ENCODE data around the gene IMMP2L.

DNA sequence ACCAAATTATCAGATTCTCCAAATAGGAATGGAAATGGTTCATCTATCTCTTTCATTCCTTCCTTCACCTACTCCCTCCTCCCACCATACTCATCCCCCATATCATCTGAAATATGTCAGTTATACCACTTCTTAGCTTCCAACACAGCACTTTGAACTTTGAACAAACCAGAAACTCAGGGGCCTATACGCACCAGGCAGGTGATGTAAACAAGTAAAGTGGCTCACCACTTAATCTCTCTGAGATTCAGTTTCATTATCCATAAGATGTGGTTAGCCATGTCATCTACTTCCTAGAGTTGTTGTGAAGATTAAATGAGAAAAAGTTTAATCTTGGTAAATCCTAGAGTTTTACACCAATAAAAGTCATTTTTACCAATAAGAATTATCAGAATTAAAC lies 537.3 kb downstream of the IMMP2L start:
- TF ChIP-seq, protein P1, sequence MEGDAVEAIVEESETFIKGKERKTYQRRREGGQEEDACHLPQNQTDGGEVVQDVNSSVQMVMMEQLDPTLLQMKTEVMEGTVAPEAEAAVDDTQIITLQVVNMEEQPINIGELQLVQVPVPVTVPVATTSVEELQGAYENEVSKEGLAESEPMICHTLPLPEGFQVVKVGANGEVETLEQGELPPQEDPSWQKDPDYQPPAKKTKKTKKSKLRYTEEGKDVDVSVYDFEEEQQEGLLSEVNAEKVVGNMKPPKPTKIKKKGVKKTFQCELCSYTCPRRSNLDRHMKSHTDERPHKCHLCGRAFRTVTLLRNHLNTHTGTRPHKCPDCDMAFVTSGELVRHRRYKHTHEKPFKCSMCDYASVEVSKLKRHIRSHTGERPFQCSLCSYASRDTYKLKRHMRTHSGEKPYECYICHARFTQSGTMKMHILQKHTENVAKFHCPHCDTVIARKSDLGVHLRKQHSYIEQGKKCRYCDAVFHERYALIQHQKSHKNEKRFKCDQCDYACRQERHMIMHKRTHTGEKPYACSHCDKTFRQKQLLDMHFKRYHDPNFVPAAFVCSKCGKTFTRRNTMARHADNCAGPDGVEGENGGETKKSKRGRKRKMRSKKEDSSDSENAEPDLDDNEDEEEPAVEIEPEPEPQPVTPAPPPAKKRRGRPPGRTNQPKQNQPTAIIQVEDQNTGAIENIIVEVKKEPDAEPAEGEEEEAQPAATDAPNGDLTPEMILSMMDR (IDR thresholded peaks at IDR 0.05; ENCODE audit: extremely low read depth in 1 of 2, insufficient read depth in 1 of 2, low read depth in 1 of 2, low read length in 2 of 2): no peak
- no peak for TF ChIP-seq POLR2AphosphoS5 (IDR thresholded peaks at IDR 0.05; ENCODE audit: insufficient read depth, low read depth, low read length)
